B cell (primary cell): ENCODE measurements around the gene MMP14. TPM values are rescaled to one million over a fixed set of nuclear protein-coding genes. Genes with fewer than 3 reads are reported as not detected.

Experiments
- ATAC-seq: fragments of 200-7000 bp; cut with Tn5 transposase; one replicate; pipeline ENCODE4 v1.10.0; 2021; ENCODE audit warnings: low read depth, mild to moderate bottlenecking, moderate number of reproducible peaks, moderate library complexity
- CTCF ChIA-PET: fragments of 350-600 bp; sonication (Branson Sonifier 250); formaldehyde crosslinking; loops from one replicate; lab custom pipeline; 2021; ENCODE audit warnings: antibody characterized with exemption, inconsistent platforms; lab: Charles Lee
- POLR2A ChIA-PET: fragments of 350-600 bp; sonication (Branson Sonifier 250); formaldehyde crosslinking; loops from one replicate; lab custom pipeline; 2021; ENCODE audit warnings: antibody characterized with exemption; lab: Charles Lee
- DNase-seq: peaks from one replicate; pipeline ENCODE4 v3.0.0; 2013
- H2AFZ ChIP-seq: 2 replicates; pipeline ENCODE4 v1.6.1; 2012; ENCODE audit warnings: mild to moderate bottlenecking, low read depth, low read length; ENCODE audit not compliant: insufficient read depth, poor library complexity, severe bottlenecking
- H3K27ac ChIP-seq, 2 donors: 1 replicate in 1 of 2; 2 replicates in 1 of 2; pipeline ENCODE4 v1.5.1; 2012 to 2013; ENCODE audit warnings: low read length in 2 of 2, mild to moderate bottlenecking in 2 of 2, moderate library complexity in 1 of 2
- H3K27me3 ChIP-seq, 4 experiments: fragments of 200-600 bp in 1 of 4; sonication (generic) in 1 of 4; replicated peaks in 1 of 4; 1 replicate in 2 of 4; 2 replicates in 2 of 4; pipeline versions ENCODE4 v1.6.1 to v1.7.0; 2013 to 2016; ENCODE audit warnings: low read length in 3 of 4, mild to moderate bottlenecking in 2 of 4, mixed read lengths in 1 of 4, moderate library complexity in 1 of 4; ENCODE audit not compliant: insufficient read depth in 4 of 4, control insufficient read depth in 3 of 4; ENCODE audit errors: control extremely low read depth in 1 of 4
- H3K36me3 ChIP-seq, 2 experiments: replicated peaks in 1 of 2; 1 replicate in 1 of 2; 2 replicates in 1 of 2; pipeline versions ENCODE4 v1.6.1 to v1.7.1; 2013; ENCODE audit warnings: low read length in 1 of 2; ENCODE audit not compliant: insufficient read depth in 2 of 2, control insufficient read depth in 1 of 2; ENCODE audit errors: control extremely low read depth in 1 of 2, extremely low read depth in 1 of 2
- H3K4me1 ChIP-seq, 2 donors: fragments of 200-600 bp in 1 of 2; sonication (generic) in 1 of 2; 1 replicate in 1 of 2; 2 replicates in 1 of 2; pipeline versions ENCODE4 v1.5.1 to v1.6.1; 2013 to 2017; ENCODE audit warnings: low read length in 2 of 2; ENCODE audit not compliant: control insufficient read depth in 2 of 2, insufficient read depth in 2 of 2
- H3K4me2 ChIP-seq: replicated peaks from 2 replicates; pipeline ENCODE3; 2012; ENCODE audit warnings: mild to moderate bottlenecking, low read depth, low read length; ENCODE audit not compliant: poor library complexity, severe bottlenecking
- H3K4me3 ChIP-seq, 5 experiments: fragments of 200-600 bp in 1 of 5; sonication (generic) in 1 of 5; 1 replicate in 3 of 5; 2 replicates in 2 of 5; pipeline versions ENCODE4 v1.5.1 to v1.7.0; 2011 to 2016; ENCODE audit warnings: low read length in 4 of 5, mild to moderate bottlenecking in 4 of 5, low read depth in 2 of 5, control low read depth in 1 of 5, moderate library complexity in 1 of 5; ENCODE audit not compliant: insufficient read depth in 1 of 5; ENCODE audit errors: control extremely low read depth in 1 of 5, extremely low read depth in 1 of 5
- H3K79me2 ChIP-seq: fragments of 200-600 bp; sonication (generic); one replicate; pipeline ENCODE4 v1.6.0; 2016; ENCODE audit warnings: low read length; ENCODE audit not compliant: control insufficient read depth, insufficient read depth
- H3K9ac ChIP-seq: fragments of 200-600 bp; sonication (generic); 2 replicates; pipeline ENCODE4 v1.6.1; 2017; ENCODE audit warnings: mild to moderate bottlenecking, low read length, moderate library complexity
- H3K9me3 ChIP-seq, 3 donors: one replicate each; pipeline versions ENCODE4 v1.6.1 to v1.7.1; 2013; ENCODE audit warnings: low read length in 2 of 3; ENCODE audit not compliant: control insufficient read depth in 2 of 3, insufficient read depth in 1 of 3; ENCODE audit errors: control extremely low read depth in 1 of 3
- H4K20me1 ChIP-seq: 2 replicates; pipeline ENCODE4 v1.6.0; 2012; ENCODE audit warnings: mild to moderate bottlenecking, low read length; ENCODE audit not compliant: insufficient read depth, control insufficient read depth, poor library complexity, severe bottlenecking
- H3K27ac Mint-ChIP-seq: one replicate; pipeline ENCODE4 v1.8.0; 2021; ENCODE audit warnings: mixed read lengths
- H3K27me3 Mint-ChIP-seq: one replicate; pipeline ENCODE4 v1.8.0; 2021; ENCODE audit warnings: mixed read lengths
- H3K4me1 Mint-ChIP-seq: one replicate; pipeline ENCODE4 v1.8.0; 2021; ENCODE audit warnings: mixed read lengths
- H3K4me3 Mint-ChIP-seq: one replicate; pipeline ENCODE4 v1.8.0; 2021; ENCODE audit warnings: mixed read lengths
- H3K9me3 Mint-ChIP-seq: one replicate; pipeline ENCODE4 v1.8.0; 2022; ENCODE audit warnings: mixed read lengths; ENCODE audit not compliant: insufficient read depth
- CTCF ChIP-seq: fragments of 200-600 bp; IDR thresholded peaks from one replicate; pipeline ENCODE4 v1.8.0; 2022; ENCODE audit warnings: antibody characterized with exemption, mild to moderate bottlenecking
- EZH2 ChIP-seq: IDR thresholded peaks from 2 replicates; pipeline ENCODE4 v1.6.1; 2012; ENCODE audit warnings: borderline replicate concordance, low read depth, mild to moderate bottlenecking, moderate library complexity, low read length; ENCODE audit not compliant: insufficient read depth, poor library complexity, severe bottlenecking
- WGBS: methylation state at CpG from one replicate; pipeline ENCODE4 v1.1.5; 2013; ENCODE audit warnings: missing lambda C conversion rate; ENCODE audit not compliant: insufficient coverage; 5-methylcytosine and 5-hydroxymethylcytosine counted together
- intact Hi-C: fragments of 100-400 bp; cut with micrococcal nuclease; formaldehyde crosslinking; loops from one replicate; pipeline ENCODE4 v1.10.0; 2022
- polyA plus RNA-seq: library from polyadenylated mRNA; depleted of rRNA; stranded (reverse); fragments of >200 nt; gene quantifications from 2 replicates; pipeline ENCODE4 v1.2.3, GENCODE V29; 2012
- total RNA-seq, 2 donors: library from RNA; stranded (reverse); fragments of 120-200 nt in 1 of 2; gene quantifications; 1 replicate in 1 of 2; 2 replicates in 1 of 2; pipeline versions ENCODE4 v1.2.3 to v1.2.4, GENCODE V29; 2013 to 2022

MMP14 gene
- total and polyA plus RNA-seq, 2 donors (not counting 1 experiment from before 2014, with no cell fraction given), result 1.0 to 3.5 TPM

GRCh38 chr14:22845821-22846625 is 9.6 kb downstream of the MMP14 start:
- H3K27me3 ChIP-seq, result peaks cover 0 to 19% (median 0%) of the 10 kb centered on the region in 4 experiments
- no peaks in the 10 kb centered on the region for H3K4me1 Mint-ChIP-seq
- DNase-seq (no peak), ATAC-seq (no peak)
- no peaks in the 10 kb centered on the region for H3K79me2 ChIP-seq
- no peaks in the 10 kb centered on the region for H3K9me3 Mint-ChIP-seq
- 93% methylated on average over 14 of the region's 26 CpGs for WGBS
- no peak overlapping the region for H3K27ac Mint-ChIP-seq
- no peak overlapping the region for H3K9ac ChIP-seq
- ChIA-PET CTCF (no interaction called here), POLR2A (no interaction called here)
- H3K9me3 ChIP-seq, result no peaks in the 10 kb centered on the region
- no peak for TF ChIP-seq CTCF
- no peak for TF ChIP-seq EZH2
- intact Hi-C loops, result no loop called here
- no peak overlapping the region for H3K4me2 ChIP-seq
- H2AFZ ChIP-seq, result no peak overlapping the region
- H3K27me3 Mint-ChIP-seq, result peaks cover 10% of the 10 kb centered on the region
- no peaks in the 10 kb centered on the region for H3K4me1 ChIP-seq
- H3K4me3 ChIP-seq, result no peak overlapping the region
- no peak overlapping the region for H3K27ac ChIP-seq
- H3K4me3 Mint-ChIP-seq, result no peak overlapping the region
- H4K20me1 ChIP-seq, result no peaks in the 10 kb centered on the region
- no peaks in the 10 kb centered on the region for H3K36me3 ChIP-seq

GRCh38 chr14:22846811-22847307 is 10.5 kb downstream of the MMP14 start:
- Mint-ChIP-seq H3K27ac (no peak overlapping the region), H3K4me3 (no peak overlapping the region), H3K9me3 (no peaks in the 10 kb centered on the region), H3K4me1 (no peaks in the 10 kb centered on the region), H3K27me3 (peaks cover 10% of the 10 kb centered on the region)
- POLR2A ChIA-PET, result no interaction called here
- Histone ChIP-seq H3K79me2 (no peaks in the 10 kb centered on the region), H2AFZ (no peak overlapping the region), H3K9me3 (no peaks in the 10 kb centered on the region), H3K4me3 (no peak overlapping the region), H3K9ac (no peak overlapping the region), H3K36me3 (no peaks in the 10 kb centered on the region), H3K4me2 (no peak overlapping the region), H3K4me1 (no peaks in the 10 kb centered on the region), H4K20me1 (no peaks in the 10 kb centered on the region), H3K27ac (no peak overlapping the region), H3K27me3 (peaks cover 0 to 19% (median 0%) of the 10 kb centered on the region in 4 experiments)
- ATAC-seq, result no peak
- 95% methylated on average over 11 of the region's 11 CpGs for WGBS
- no peak for TF ChIP-seq CTCF
- no peak for TF ChIP-seq EZH2
- CTCF ChIA-PET, result interaction anchor here (8.9 to 12.0 kb wide), 2 partner anchors 15 to 25 kb away, joined by 90 to 207 read pairs; partner anchors contain the start of genes MMP14 and MRPL52
- intact Hi-C loops, result no loop called here
- no peak for DNase-seq
